ENCODE data around the gene ANAPC10. TPM values are rescaled to one million over a fixed set of nuclear protein-coding genes. Genes with fewer than 3 reads are reported as not detected.
"Not testable (repeated sequence)": the region's sequence is repeated elsewhere in the genome, so short reads cannot be mapped to it uniquely, and the experiment has no call there.

The ANAPC10 gene
- total and polyA plus RNA-seq, 3 donors from 2014 or later: 40.1 to 52.6 (median 45.4) TPM

DNA sequence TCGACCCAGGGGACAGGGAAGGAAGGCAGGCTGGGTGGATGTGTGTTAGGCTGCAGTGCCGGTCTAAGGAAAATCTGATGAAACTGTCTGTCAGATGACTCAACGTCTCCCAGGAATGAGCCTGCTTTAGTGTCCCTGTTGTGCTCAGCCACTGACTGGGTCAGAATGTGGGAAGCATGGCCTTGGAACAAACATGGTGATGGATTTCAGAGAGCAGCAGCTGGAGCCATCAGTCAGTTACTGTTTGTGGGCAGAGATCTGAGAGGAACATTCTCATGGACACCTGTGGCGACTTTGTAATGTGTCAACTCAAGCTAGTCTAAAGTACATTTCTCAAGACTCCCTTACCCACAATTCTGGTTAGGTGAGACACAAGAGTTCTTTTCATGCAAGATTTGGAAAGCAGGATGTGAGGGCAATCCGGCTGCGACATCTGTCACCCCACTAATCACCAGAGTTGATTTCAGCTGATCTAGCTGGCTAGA lies 63.2 kb downstream of the ANAPC10 start:
- 91 to 94% methylated on average over 6 of the region's 6 CpGs for WGBS, 2 donors
- H3K27ac ChIP-seq: no peak overlapping the region
- DNase-seq: no peak

DNA sequence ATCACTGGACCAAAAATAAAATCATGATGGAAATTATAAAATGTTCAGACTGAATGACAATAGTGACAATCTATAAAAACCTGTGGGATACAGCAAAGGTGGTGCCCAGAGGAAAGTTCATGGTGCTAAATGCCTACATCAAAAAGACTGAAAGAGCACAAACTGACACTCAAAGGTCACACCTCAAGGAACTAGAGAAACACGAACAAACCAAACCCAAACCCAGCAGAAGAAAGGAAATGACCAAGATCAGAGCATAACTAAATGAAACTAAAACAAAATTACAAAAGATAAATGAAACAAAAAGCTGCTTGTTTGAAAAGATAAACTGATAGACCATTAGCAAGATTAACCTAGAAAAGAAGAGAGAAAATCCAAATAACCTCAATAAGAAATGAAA lies 78.7 kb downstream of the ANAPC10 start:
- Histone ChIP-seq H3K27me3 (no peaks in the 10 kb centered on the region), H3K4me1 (no peaks in the 10 kb centered on the region), H3K9me3 (no peaks in the 10 kb centered on the region), H3K27ac (no peak overlapping the region), H3K4me3 (no peak overlapping the region), H3K36me3 (ENCODE audit: low read depth, missing control alignments) (no peaks in the 10 kb centered on the region)
- 71 to 85% methylated on average over 1 of the region's 1 CpG for WGBS, 2 donors
- DNase-seq: no peak
- intact Hi-C loops (cut with DNase I; ENCODE audit: low total_unique reads): no loop called here
- no peak for TF ChIP-seq POLR2A (IDR thresholded peaks at IDR 0.05)
- TF ChIP-seq, protein P1, sequence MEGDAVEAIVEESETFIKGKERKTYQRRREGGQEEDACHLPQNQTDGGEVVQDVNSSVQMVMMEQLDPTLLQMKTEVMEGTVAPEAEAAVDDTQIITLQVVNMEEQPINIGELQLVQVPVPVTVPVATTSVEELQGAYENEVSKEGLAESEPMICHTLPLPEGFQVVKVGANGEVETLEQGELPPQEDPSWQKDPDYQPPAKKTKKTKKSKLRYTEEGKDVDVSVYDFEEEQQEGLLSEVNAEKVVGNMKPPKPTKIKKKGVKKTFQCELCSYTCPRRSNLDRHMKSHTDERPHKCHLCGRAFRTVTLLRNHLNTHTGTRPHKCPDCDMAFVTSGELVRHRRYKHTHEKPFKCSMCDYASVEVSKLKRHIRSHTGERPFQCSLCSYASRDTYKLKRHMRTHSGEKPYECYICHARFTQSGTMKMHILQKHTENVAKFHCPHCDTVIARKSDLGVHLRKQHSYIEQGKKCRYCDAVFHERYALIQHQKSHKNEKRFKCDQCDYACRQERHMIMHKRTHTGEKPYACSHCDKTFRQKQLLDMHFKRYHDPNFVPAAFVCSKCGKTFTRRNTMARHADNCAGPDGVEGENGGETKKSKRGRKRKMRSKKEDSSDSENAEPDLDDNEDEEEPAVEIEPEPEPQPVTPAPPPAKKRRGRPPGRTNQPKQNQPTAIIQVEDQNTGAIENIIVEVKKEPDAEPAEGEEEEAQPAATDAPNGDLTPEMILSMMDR (IDR thresholded peaks at IDR 0.05): no peak

More for the DNA sequence above, 63.2 kb downstream of the ANAPC10 start:
- intact Hi-C loops (cut with DNase I; ENCODE audit: low total_unique reads): no loop called here
- no peaks in the 10 kb centered on the region for H3K27me3 ChIP-seq
- no peak overlapping the region for H3K4me3 ChIP-seq
- no peaks in the 10 kb centered on the region for H3K9me3 ChIP-seq
- H3K4me1 ChIP-seq: no peaks in the 10 kb centered on the region
- no peaks in the 10 kb centered on the region for H3K36me3 ChIP-seq (ENCODE audit: low read depth, missing control alignments)
- TF ChIP-seq POLR2A (IDR thresholded peaks at IDR 0.05): no peak
- TF ChIP-seq, protein P1 (IDR thresholded peaks at IDR 0.05): no peak

DNA sequence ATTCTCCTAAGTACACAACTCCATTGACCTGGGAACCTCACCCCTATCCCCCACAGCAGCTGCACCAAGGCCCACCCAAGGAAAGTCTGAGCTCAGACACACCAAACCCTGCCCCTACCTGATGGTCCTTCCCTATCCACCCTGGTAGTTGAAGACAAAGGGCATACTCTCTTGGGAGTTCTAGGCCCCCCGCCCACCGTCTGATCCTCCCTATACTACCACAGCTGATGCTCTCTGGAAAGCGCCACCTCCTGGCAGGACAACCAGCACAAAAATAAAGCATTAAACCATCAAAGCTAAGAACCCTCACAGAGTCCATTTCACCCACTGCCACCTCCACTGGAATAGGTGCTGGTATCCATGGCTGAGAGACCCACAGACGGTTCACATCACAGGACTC lies 83.6 kb downstream of the ANAPC10 start:
- no peak for DNase-seq
- H3K36me3 ChIP-seq (ENCODE audit: low read depth, missing control alignments): no peaks in the 10 kb centered on the region
- no peaks in the 10 kb centered on the region for H3K4me1 ChIP-seq
- no peak for TF ChIP-seq POLR2A (IDR thresholded peaks at IDR 0.05)
- TF ChIP-seq, protein P1 (IDR thresholded peaks at IDR 0.05): no peak
- no peaks in the 10 kb centered on the region for H3K27me3 ChIP-seq
- WGBS, 2 donors: 94% methylated on average over 4 of the region's 4 CpGs
- intact Hi-C loops (cut with DNase I; ENCODE audit: low total_unique reads): no loop called here
- no peak overlapping the region for H3K4me3 ChIP-seq
- no peak overlapping the region for H3K27ac ChIP-seq
- H3K9me3 ChIP-seq: no peaks in the 10 kb centered on the region

DNA sequence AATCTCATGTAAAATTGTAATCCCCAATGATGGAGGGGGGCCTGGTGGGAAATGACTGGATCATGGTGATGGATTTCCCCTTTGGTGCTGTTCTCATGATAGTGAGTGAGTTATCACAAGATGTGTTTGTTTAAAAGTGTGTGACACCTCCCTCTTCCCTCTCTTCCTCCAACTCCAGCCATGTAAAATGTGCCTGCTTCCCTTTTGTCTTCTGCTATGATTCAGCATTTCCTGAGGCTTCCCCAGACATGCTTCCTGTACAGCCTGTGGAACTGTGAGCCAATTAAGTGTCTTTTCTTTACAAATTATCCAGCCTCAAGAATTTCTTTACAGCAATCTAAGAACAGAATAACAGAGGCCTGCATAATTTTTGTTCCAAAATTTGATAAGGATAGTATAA lies 85.2 kb downstream of the ANAPC10 start:
- intact Hi-C loops (cut with DNase I; ENCODE audit: low total_unique reads): no loop called here
- Histone ChIP-seq H3K4me3 (no peak overlapping the region), H3K27ac (peak overlapping the region in 1 of 2 donors; percentile 60), H3K36me3 (ENCODE audit: low read depth, missing control alignments) (no peaks in the 10 kb centered on the region), H3K4me1 (no peaks in the 10 kb centered on the region), H3K27me3 (no peaks in the 10 kb centered on the region), H3K9me3 (no peaks in the 10 kb centered on the region)
- no peak for DNase-seq
- TF ChIP-seq POLR2A (IDR thresholded peaks at IDR 0.05): no peak
- TF ChIP-seq, protein P1 (IDR thresholded peaks at IDR 0.05): no peak

DNA sequence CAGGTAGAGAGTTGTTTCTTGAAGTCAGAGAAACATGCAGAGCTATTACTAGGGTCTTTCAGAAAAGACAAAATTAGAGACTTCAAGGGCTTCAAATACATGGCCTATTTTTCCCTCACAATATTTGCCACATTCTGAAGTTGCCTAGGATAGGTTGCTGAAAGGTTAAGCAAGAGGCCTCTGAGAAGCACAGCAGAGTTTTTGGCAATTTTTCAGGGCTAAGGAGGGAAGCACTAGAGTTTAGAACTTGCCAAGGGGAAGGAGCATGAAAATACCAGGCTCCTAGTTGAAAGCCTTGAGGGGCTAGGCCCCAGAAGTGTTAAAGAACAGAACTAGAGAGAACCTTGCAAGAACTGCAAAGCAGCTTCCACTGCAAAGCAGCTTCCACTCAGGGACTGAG lies 86.4 kb downstream of the ANAPC10 start:
- no peaks in the 10 kb centered on the region for H3K36me3 ChIP-seq (ENCODE audit: low read depth, missing control alignments)
- DNase-seq: no peak
- no peak overlapping the region for H3K27ac ChIP-seq
- intact Hi-C loops (cut with DNase I; ENCODE audit: low total_unique reads): no loop called here
- no peak for TF ChIP-seq POLR2A (IDR thresholded peaks at IDR 0.05)
- TF ChIP-seq, protein P1 (IDR thresholded peaks at IDR 0.05): no peak
- no peaks in the 10 kb centered on the region for H3K9me3 ChIP-seq
- H3K4me1 ChIP-seq: no peaks in the 10 kb centered on the region
- no peaks in the 10 kb centered on the region for H3K27me3 ChIP-seq
- no peak overlapping the region for H3K4me3 ChIP-seq

DNA sequence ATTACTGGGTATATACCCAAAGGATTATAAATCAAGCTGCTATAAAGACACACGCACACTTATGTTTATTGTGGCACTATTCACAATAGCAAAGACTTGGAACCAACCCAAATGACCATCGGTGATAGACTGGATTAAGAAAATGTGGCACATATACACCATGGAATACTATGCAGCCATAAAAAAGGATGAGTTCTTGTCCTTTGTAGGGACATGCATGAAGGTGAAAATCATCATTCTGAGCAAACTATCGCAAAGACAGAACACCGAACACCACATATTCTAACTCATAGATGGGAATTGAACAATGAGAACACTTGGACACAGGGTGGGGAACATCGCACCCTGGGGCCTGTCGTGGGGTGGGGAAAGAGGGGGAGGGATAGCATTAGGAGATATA lies 87.7 kb downstream of the ANAPC10 start:
- H3K4me1 ChIP-seq; intact Hi-C loops (cut with DNase I; ENCODE audit: low total_unique reads); DNase-seq; H3K27ac ChIP-seq; H3K36me3 ChIP-seq (ENCODE audit: low read depth, missing control alignments); H3K27me3 ChIP-seq; H3K4me3 ChIP-seq; H3K9me3 ChIP-seq: not testable (repeated sequence)
- 95 to 96% methylated on average over 6 of the region's 6 CpGs for WGBS, 2 donors
